HepG2 (cell line): Measurements from ENCODE around the gene PCGF3. TPM values are rescaled to one million over a fixed set of nuclear protein-coding genes. Genes with fewer than 3 reads are reported as not detected.

ENCODE experiments used
- EEA1 ChIP-seq: sonication (generic); formaldehyde crosslinking; IDR thresholded peaks from 2 replicates; pipeline ENCODE4 v1.5.1; 2020; ENCODE audit warnings: mild to moderate bottlenecking, missing genetic modification reagents, borderline replicate concordance
- FOXJ3 ChIP-seq: sonication (generic); formaldehyde crosslinking; IDR thresholded peaks from 2 replicates; pipeline ENCODE4 v1.4.0; 2020; ENCODE audit warnings: missing genetic modification reagents, mild to moderate bottlenecking, borderline replicate concordance
- FOXK2 ChIP-seq: fragments of 450-650 bp; IDR thresholded peaks from 2 replicates; pipeline ENCODE4 v1.6.1; 2016
- GFI1 ChIP-seq: sonication (generic); formaldehyde crosslinking; IDR thresholded peaks from 2 replicates; pipeline ENCODE4 v1.5.0; 2020; ENCODE audit warnings: missing genetic modification reagents, mild to moderate bottlenecking, borderline replicate concordance
- GLI4 ChIP-seq: sonication (generic); formaldehyde crosslinking; IDR thresholded peaks from 2 replicates; pipeline ENCODE4 v1.5.1; 2020; ENCODE audit warnings: missing genetic modification reagents, mild to moderate bottlenecking, moderate library complexity, borderline replicate concordance
- HNF4A ChIP-seq: sonication (generic); formaldehyde crosslinking; IDR thresholded peaks from 2 replicates; pipeline ENCODE4 v1.4.0; 2020; ENCODE audit warnings: missing genetic modification reagents
- POGZ ChIP-seq: sonication (generic); formaldehyde crosslinking; IDR thresholded peaks from 2 replicates; pipeline ENCODE4 v1.4.0; 2020; ENCODE audit warnings: mild to moderate bottlenecking, missing genetic modification reagents
- POLR2AphosphoS5 ChIP-seq: IDR thresholded peaks from 2 replicates; pipeline ENCODE4 v1.6.1; 2012; ENCODE audit warnings: low read depth, low read length
- PPARG ChIP-seq: conservative IDR thresholded peaks from 2 replicates; pipeline ENCODE4 v1.6.1; 2016; ENCODE audit warnings: missing biosample characterization, missing genetic modification reagents
- SKI ChIP-seq: fragments of 450-650 bp; IDR thresholded peaks from one replicate; pipeline ENCODE4 v1.6.1; 2018; ENCODE audit warnings: mild to moderate bottlenecking; ENCODE audit not compliant: partially characterized antibody
- TBP ChIP-seq: sonication (generic); formaldehyde crosslinking; IDR thresholded peaks from 2 replicates; pipeline ENCODE4 v1.5.0; 2020; ENCODE audit warnings: missing genetic modification reagents
- TCF7 ChIP-seq: sonication (generic); IDR thresholded peaks from 2 replicates; pipeline ENCODE4 v1.6.1; 2016; ENCODE audit warnings: antibody characterized with exemption, low read depth
- ZNF121 ChIP-seq: sonication (generic); formaldehyde crosslinking; IDR thresholded peaks from 2 replicates; pipeline ENCODE4 v1.5.0; 2020; ENCODE audit warnings: mild to moderate bottlenecking, missing genetic modification reagents
- ZNF34 ChIP-seq: sonication (generic); formaldehyde crosslinking; IDR thresholded peaks from 2 replicates; pipeline ENCODE4 v1.4.0; 2020; ENCODE audit warnings: mild to moderate bottlenecking, missing genetic modification reagents, borderline replicate concordance
- ZNF550 ChIP-seq: sonication (generic); formaldehyde crosslinking; IDR thresholded peaks from 2 replicates; pipeline ENCODE4 v1.4.0; 2020; ENCODE audit warnings: mild to moderate bottlenecking, missing genetic modification reagents, borderline replicate concordance
- ZNF878 ChIP-seq: sonication (generic); formaldehyde crosslinking; IDR thresholded peaks from 2 replicates; pipeline ENCODE4 v1.8.1; 2023; ENCODE audit warnings: mild to moderate bottlenecking, missing genetic modification reagents, moderate library complexity
- polyA plus RNA-seq, 8 experiments: library from polyadenylated mRNA; depleted of rRNA in 3 of 8; stranded (reverse) in 7 of 8; unstranded in 1 of 8; fragments of >200 nt; fragmentation: Illumina TruSeq in 4 of 8; extraction: Trizol in 4 of 8; gene quantifications; 2 replicates each; pipeline versions ENCODE4 v1.2.1 to v1.2.3, GENCODE V29; 2011 to 2016; ENCODE audit warnings: low read depth in 4 of 8, missing spikeins in 1 of 8, mixed read lengths in 1 of 8; ENCODE audit not compliant: insufficient read depth in 1 of 8
- total RNA-seq, 5 experiments: library from RNA; depleted of rRNA; stranded (reverse); fragments of >200 nt; fragmentation: Illumina TruSeq; extraction: Trizol; gene quantifications; 2 replicates each; pipeline ENCODE4 v1.2.3, GENCODE V29; 2016; ENCODE audit warnings: low read depth in 1 of 5
- TF ChIP-seq, protein P1 (sequence below): sonication (generic); formaldehyde crosslinking; IDR thresholded peaks from 2 replicates; pipeline ENCODE4 v1.4.0; 2020; ENCODE audit warnings: missing genetic modification reagents
- TF ChIP-seq, protein P2 (sequence below): sonication (generic); formaldehyde crosslinking; IDR thresholded peaks from 2 replicates; pipeline ENCODE4 v1.8.1; 2023; ENCODE audit warnings: mild to moderate bottlenecking, moderate library complexity, missing genetic modification reagents
- TF ChIP-seq, protein P3 (sequence below): IDR thresholded peaks from 2 replicates; pipeline ENCODE4 v1.4.0; 2020; ENCODE audit warnings: mild to moderate bottlenecking, missing genetic modification reagents
- TF ChIP-seq, protein P4 (sequence below): sonication (generic); formaldehyde crosslinking; IDR thresholded peaks from 2 replicates; pipeline ENCODE4 v1.4.0; 2020; ENCODE audit warnings: missing genetic modification reagents, borderline replicate concordance

Gene PCGF3
- total and polyA plus RNA-seq, 2 of the 13 experiments (the other 11 are each of a cell fraction or from before 2014, with no cell fraction given): 28.6 to 66.2 TPM

DNA sequence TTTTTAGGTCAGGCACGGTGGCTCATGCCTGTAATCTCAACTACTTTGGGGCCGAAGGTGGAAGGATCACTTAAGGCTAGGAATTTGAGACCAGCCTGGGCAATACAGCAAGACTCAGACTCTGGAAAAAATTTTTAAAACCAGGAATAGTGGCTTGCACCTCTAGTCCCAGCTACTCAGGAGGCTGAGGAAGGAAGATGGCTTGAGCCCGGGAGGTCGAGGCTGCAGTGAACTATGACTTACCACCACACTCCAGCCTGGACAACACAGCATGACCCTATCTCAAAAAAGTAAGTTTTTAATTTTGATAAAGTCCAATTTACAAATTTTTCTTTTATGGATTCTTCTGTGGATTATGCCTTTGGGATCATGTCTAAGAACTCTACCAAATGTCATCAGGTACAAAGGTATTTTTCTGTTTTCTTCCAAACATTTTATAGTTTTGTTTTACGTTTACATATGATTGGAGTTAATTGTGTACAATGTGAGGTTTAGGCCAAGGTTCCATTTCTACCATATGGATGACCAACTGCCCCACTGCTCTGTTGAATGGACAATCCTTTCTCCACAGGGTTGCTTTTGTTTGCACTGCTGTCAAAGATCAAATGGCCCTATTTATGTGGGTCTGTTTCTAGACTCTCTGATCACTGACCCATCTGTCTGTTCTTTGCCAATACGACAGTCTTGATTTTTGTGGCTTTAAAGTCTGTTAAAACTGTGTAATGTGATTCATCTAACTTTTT lies 72.1 kb downstream of the PCGF3 start (continued):
- TF ChIP-seq TBP (CRISPR knock-in tag) (no peak), ZNF121 (peak; percentile 95), FOXK2 (0 out of 2 replicates have a peak, but pooled peaks have one; percentile 18), ZNF878 (CRISPR knock-in tag) (no peak), EEA1 (CRISPR knock-in tag) (no peak), GFI1 (0 out of 2 replicates have a peak, but pooled peaks have one; percentile 61), ZNF550 (CRISPR knock-in tag) (no peak), TCF7 (peak; percentile 79), ZNF34 (CRISPR knock-in tag) (no peak), PPARG (peak; percentile 35; the same call in 1 of the 2 replicates), POGZ (CRISPR knock-in tag) (peak; percentile 38; the same call in 1 of the 2 replicates), HNF4A (peak; percentile 64), POLR2AphosphoS5 (peak; percentile 47; the same call in 1 of the 2 replicates), SKI (peak; percentile 17), GLI4 (CRISPR knock-in tag) (no peak), FOXJ3 (no peak)
- TF ChIP-seq, protein P1, sequence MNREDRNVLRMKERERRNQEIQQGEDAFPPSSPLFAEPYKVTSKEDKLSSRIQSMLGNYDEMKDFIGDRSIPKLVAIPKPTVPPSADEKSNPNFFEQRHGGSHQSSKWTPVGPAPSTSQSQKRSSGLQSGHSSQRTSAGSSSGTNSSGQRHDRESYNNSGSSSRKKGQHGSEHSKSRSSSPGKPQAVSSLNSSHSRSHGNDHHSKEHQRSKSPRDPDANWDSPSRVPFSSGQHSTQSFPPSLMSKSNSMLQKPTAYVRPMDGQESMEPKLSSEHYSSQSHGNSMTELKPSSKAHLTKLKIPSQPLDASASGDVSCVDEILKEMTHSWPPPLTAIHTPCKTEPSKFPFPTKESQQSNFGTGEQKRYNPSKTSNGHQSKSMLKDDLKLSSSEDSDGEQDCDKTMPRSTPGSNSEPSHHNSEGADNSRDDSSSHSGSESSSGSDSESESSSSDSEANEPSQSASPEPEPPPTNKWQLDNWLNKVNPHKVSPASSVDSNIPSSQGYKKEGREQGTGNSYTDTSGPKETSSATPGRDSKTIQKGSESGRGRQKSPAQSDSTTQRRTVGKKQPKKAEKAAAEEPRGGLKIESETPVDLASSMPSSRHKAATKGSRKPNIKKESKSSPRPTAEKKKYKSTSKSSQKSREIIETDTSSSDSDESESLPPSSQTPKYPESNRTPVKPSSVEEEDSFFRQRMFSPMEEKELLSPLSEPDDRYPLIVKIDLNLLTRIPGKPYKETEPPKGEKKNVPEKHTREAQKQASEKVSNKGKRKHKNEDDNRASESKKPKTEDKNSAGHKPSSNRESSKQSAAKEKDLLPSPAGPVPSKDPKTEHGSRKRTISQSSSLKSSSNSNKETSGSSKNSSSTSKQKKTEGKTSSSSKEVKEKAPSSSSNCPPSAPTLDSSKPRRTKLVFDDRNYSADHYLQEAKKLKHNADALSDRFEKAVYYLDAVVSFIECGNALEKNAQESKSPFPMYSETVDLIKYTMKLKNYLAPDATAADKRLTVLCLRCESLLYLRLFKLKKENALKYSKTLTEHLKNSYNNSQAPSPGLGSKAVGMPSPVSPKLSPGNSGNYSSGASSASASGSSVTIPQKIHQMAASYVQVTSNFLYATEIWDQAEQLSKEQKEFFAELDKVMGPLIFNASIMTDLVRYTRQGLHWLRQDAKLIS (CRISPR knock-in tag): 0 out of 2 replicates have a peak, but pooled peaks have one; percentile 36
- TF ChIP-seq, protein P2, sequence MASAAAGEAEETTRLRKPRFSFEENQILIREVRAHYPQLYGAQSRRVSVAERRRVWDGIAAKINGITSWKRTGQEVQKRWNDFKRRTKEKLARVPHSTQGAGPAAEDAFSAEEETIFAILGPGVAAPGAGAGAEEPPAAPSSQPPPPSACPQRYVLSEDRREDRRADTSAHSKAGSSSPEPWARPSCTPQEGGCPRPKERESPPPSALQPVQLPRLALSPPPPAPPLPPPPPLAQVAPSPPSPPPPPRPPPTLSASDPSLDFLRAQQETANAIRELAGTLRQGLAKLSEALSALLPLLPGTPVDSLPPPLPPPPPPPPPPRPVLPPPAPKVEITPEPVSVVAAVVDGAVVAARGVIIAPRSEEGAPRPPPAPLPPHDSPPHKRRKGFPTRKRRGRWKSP (CRISPR knock-in tag): no peak
- TF ChIP-seq, protein P3, sequence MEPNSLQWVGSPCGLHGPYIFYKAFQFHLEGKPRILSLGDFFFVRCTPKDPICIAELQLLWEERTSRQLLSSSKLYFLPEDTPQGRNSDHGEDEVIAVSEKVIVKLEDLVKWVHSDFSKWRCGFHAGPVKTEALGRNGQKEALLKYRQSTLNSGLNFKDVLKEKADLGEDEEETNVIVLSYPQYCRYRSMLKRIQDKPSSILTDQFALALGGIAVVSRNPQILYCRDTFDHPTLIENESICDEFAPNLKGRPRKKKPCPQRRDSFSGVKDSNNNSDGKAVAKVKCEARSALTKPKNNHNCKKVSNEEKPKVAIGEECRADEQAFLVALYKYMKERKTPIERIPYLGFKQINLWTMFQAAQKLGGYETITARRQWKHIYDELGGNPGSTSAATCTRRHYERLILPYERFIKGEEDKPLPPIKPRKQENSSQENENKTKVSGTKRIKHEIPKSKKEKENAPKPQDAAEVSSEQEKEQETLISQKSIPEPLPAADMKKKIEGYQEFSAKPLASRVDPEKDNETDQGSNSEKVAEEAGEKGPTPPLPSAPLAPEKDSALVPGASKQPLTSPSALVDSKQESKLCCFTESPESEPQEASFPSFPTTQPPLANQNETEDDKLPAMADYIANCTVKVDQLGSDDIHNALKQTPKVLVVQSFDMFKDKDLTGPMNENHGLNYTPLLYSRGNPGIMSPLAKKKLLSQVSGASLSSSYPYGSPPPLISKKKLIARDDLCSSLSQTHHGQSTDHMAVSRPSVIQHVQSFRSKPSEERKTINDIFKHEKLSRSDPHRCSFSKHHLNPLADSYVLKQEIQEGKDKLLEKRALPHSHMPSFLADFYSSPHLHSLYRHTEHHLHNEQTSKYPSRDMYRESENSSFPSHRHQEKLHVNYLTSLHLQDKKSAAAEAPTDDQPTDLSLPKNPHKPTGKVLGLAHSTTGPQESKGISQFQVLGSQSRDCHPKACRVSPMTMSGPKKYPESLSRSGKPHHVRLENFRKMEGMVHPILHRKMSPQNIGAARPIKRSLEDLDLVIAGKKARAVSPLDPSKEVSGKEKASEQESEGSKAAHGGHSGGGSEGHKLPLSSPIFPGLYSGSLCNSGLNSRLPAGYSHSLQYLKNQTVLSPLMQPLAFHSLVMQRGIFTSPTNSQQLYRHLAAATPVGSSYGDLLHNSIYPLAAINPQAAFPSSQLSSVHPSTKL (CRISPR knock-in tag): peak; percentile 36; the same call in 1 of the 2 replicates
- TF ChIP-seq, protein P4, sequence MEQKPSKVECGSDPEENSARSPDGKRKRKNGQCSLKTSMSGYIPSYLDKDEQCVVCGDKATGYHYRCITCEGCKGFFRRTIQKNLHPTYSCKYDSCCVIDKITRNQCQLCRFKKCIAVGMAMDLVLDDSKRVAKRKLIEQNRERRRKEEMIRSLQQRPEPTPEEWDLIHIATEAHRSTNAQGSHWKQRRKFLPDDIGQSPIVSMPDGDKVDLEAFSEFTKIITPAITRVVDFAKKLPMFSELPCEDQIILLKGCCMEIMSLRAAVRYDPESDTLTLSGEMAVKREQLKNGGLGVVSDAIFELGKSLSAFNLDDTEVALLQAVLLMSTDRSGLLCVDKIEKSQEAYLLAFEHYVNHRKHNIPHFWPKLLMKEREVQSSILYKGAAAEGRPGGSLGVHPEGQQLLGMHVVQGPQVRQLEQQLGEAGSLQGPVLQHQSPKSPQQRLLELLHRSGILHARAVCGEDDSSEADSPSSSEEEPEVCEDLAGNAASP (CRISPR knock-in tag): no peak
